ENCODE data around the gene CDK17. TPM values are rescaled to one million over a fixed set of nuclear protein-coding genes. Genes with fewer than 3 reads are reported as not detected.
"Not testable (repeated sequence)": the region's sequence is repeated elsewhere in the genome, so short reads cannot be mapped to it uniquely, and the experiment has no call there.

Gene CDK17
- total RNA-seq, 1 experiment from 2014 or later = 23.9 TPM

DNA sequence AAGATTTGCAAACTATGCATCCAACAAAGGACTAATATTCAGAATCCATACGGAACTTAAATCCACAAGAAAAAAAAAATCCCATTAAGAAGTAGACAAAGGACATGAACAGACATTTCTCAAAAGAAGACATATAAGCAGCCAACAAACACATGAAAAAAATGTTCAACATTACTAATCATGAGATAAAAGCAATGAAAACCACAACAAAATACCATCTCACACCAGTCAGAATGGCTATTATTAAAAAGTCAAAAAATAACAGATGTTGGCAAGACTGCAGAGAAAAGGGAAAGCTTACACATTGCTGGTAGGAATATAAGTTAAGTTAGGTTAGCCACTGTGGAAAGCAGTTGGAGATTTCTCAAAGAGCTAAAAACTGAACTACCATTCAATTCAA, 16.2 kb downstream of the CDK17 start:
- Histone ChIP-seq H3K27ac (ENCODE audit: low read length) (no peak overlapping the region), H3F3A (ENCODE audit: low read length, unreplicated experiment) (no peaks in the 10 kb centered on the region), H3K9ac (ENCODE audit: low read length) (no peak overlapping the region), H3K27me3 (ENCODE audit: low read length) (no peaks in the 10 kb centered on the region), H3K4me2 (ENCODE audit: low read length) (no peak overlapping the region), H3K9me2 (replicated peaks; ENCODE audit: low read length) (no peaks in the 10 kb centered on the region), H3K79me2 (ENCODE audit: low read length) (peaks cover 99% of the 10 kb centered on the region), H3K4me1 (ENCODE audit: insufficient read depth, low read length) (no peaks in the 10 kb centered on the region), H2AFZ (ENCODE audit: low read length) (no peak overlapping the region), H3K36me3 (ENCODE audit: low read depth, low read length) (no peaks in the 10 kb centered on the region), H3K9me3 (ENCODE audit: low read length) (no peaks in the 10 kb centered on the region), H4K20me1 (ENCODE audit: low read length) (peaks cover 45% of the 10 kb centered on the region), H3K4me3 (ENCODE audit: low read length) (no peak overlapping the region)
- no TSS peak for BruUV-seq (replicated peaks)
- ChIA-PET POLR2A (ENCODE audit: unreplicated experiment) (no interaction called here), CTCF (no interaction called here)
- intact Hi-C loops (cut with micrococcal nuclease) = no loop called here
- TF ChIP-seq, protein P1, sequence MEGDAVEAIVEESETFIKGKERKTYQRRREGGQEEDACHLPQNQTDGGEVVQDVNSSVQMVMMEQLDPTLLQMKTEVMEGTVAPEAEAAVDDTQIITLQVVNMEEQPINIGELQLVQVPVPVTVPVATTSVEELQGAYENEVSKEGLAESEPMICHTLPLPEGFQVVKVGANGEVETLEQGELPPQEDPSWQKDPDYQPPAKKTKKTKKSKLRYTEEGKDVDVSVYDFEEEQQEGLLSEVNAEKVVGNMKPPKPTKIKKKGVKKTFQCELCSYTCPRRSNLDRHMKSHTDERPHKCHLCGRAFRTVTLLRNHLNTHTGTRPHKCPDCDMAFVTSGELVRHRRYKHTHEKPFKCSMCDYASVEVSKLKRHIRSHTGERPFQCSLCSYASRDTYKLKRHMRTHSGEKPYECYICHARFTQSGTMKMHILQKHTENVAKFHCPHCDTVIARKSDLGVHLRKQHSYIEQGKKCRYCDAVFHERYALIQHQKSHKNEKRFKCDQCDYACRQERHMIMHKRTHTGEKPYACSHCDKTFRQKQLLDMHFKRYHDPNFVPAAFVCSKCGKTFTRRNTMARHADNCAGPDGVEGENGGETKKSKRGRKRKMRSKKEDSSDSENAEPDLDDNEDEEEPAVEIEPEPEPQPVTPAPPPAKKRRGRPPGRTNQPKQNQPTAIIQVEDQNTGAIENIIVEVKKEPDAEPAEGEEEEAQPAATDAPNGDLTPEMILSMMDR (conservative IDR thresholded peaks at IDR 0.05; ENCODE audit: low read depth, low read length) = no peak
- TF ChIP-seq EZH2phosphoT487 (IDR thresholded peaks at IDR 0.05; ENCODE audit: borderline replicate concordance, low read length) = no peak
- TF ChIP-seq EZH2 (IDR thresholded peaks at IDR 0.05; ENCODE audit: low read length, unreplicated experiment) = no peak
- DNase-seq (no peak), ATAC-seq (no peak)

DNA sequence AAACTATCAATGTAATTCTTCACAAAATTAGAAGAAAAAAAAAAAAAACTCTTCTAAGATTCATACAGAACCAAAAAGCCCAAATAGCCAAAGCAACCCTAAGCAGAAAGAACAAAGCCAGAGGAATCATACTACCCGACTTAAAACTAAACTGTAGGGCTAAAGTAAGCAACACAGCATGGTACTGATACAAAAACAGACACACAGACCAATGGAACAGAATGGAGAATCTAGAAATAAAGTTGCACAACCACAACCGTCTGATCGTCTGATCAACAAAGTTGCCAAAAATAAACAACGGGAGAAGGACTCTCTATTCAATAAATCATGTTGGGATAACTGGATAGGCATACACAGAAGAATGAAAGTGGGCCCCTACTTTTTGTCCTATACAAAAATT, 16.9 kb downstream of the CDK17 start:
- H4K20me1 ChIP-seq (ENCODE audit: low read length) = peaks cover 42% of the 10 kb centered on the region
- no peaks in the 10 kb centered on the region for H3K9me2 ChIP-seq (replicated peaks; ENCODE audit: low read length)
- H3K36me3 ChIP-seq (ENCODE audit: low read depth, low read length) = no peaks in the 10 kb centered on the region
- ATAC-seq (no peak), DNase-seq (no peak)
- intact Hi-C loops (cut with micrococcal nuclease) = no loop called here
- H3K27me3 ChIP-seq (ENCODE audit: low read length) = no peaks in the 10 kb centered on the region
- H3K4me3 ChIP-seq (ENCODE audit: low read length) = no peak overlapping the region
- H3F3A ChIP-seq (ENCODE audit: low read length, unreplicated experiment) = no peaks in the 10 kb centered on the region
- peaks cover 99% of the 10 kb centered on the region for H3K79me2 ChIP-seq (ENCODE audit: low read length)
- no peak overlapping the region for H2AFZ ChIP-seq (ENCODE audit: low read length)
- POLR2A ChIA-PET (ENCODE audit: unreplicated experiment) = no interaction called here
- TF ChIP-seq EZH2phosphoT487 (IDR thresholded peaks at IDR 0.05; ENCODE audit: borderline replicate concordance, low read length) (no peak), EZH2 (IDR thresholded peaks at IDR 0.05; ENCODE audit: low read length, unreplicated experiment) (no peak)
- TF ChIP-seq, protein P1 (conservative IDR thresholded peaks at IDR 0.05; ENCODE audit: low read depth, low read length) = no peak
- H3K4me1 ChIP-seq (ENCODE audit: insufficient read depth, low read length) = no peaks in the 10 kb centered on the region
- H3K27ac ChIP-seq (ENCODE audit: low read length) = no peak overlapping the region
- no peak overlapping the region for H3K4me2 ChIP-seq (ENCODE audit: low read length)
- no TSS peak for BruUV-seq (replicated peaks)
- no peaks in the 10 kb centered on the region for H3K9me3 ChIP-seq (ENCODE audit: low read length)
- CTCF ChIA-PET = no interaction called here
- H3K9ac ChIP-seq (ENCODE audit: low read length) = no peak overlapping the region

DNA sequence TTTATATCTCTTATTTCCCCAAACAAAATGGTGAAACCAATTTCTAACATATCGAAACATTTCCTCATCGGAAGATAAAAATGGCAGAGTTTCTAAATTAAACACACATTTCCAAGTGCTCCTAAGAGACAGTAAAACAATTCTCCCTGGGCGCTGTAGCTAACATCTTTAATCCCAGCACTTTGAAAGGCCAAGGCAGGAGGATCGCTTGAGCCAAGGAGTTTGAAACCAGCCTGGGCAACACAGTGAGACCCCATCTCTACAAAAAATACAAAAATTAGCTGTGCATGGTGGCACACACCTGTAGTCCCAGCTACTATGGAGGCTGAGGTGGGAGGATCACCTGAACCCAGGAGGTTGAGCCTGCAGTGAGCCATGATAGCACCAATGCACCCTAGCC, 20.5 kb downstream of the CDK17 start:
- H3K9me3 ChIP-seq (ENCODE audit: low read length); ATAC-seq; H3K27ac ChIP-seq (ENCODE audit: low read length); H3K9me2 ChIP-seq (replicated peaks; ENCODE audit: low read length); H3F3A ChIP-seq (ENCODE audit: low read length, unreplicated experiment); POLR2A ChIA-PET (ENCODE audit: unreplicated experiment); H3K4me2 ChIP-seq (ENCODE audit: low read length); intact Hi-C loops (cut with micrococcal nuclease); BruUV-seq (replicated peaks); H3K27me3 ChIP-seq (ENCODE audit: low read length); CTCF ChIA-PET; H3K36me3 ChIP-seq (ENCODE audit: low read depth, low read length); H3K9ac ChIP-seq (ENCODE audit: low read length); DNase-seq; H3K4me1 ChIP-seq (ENCODE audit: insufficient read depth, low read length); H3K4me3 ChIP-seq (ENCODE audit: low read length); H2AFZ ChIP-seq (ENCODE audit: low read length): not testable (repeated sequence)
- Histone ChIP-seq H4K20me1 (ENCODE audit: low read length) (peaks cover 30% of the 10 kb centered on the region), H3K79me2 (ENCODE audit: low read length) (peaks cover 96% of the 10 kb centered on the region)

Measured in PC-3 (cell line).